Liver (tissue), 9 donors: ENCODE results near the gene CCDC136. TPM values are rescaled to one million over a fixed set of nuclear protein-coding genes. Genes with fewer than 3 reads are reported as not detected.

ENCODE experiments used
- DNase-seq: peaks from one replicate; pipeline ENCODE4 v3.0.0-alpha.2; 2017; ENCODE audit warnings: low spot score
- H3K27ac ChIP-seq, 2 donors: one replicate each; pipeline ENCODE4 v1.7.0; 2013; ENCODE audit warnings: inconsistent platforms in 2 of 2, low read length in 2 of 2, control low read depth in 1 of 2, low read depth in 1 of 2, mild to moderate bottlenecking in 1 of 2
- H3K27me3 ChIP-seq, 4 donors: one replicate each; pipeline versions ENCODE4 v1.6.1 to v1.7.0; 2013; ENCODE audit warnings: low read length in 3 of 4, inconsistent platforms in 1 of 4, mild to moderate bottlenecking in 1 of 4, moderate library complexity in 1 of 4; ENCODE audit not compliant: control insufficient read depth in 4 of 4, insufficient read depth in 4 of 4
- H3K36me3 ChIP-seq, 4 donors: one replicate each; pipeline versions ENCODE4 v1.6.1 to v1.7.0; 2013; ENCODE audit warnings: low read length in 3 of 4, mild to moderate bottlenecking in 3 of 4, low read depth in 1 of 4, moderate library complexity in 1 of 4; ENCODE audit not compliant: control insufficient read depth in 4 of 4, insufficient read depth in 3 of 4
- H3K4me1 ChIP-seq, 4 donors: one replicate each; pipeline versions ENCODE4 v1.6.1 to v1.7.0; 2013; ENCODE audit warnings: low read length in 3 of 4, mild to moderate bottlenecking in 3 of 4, moderate library complexity in 1 of 4; ENCODE audit not compliant: control insufficient read depth in 4 of 4, insufficient read depth in 4 of 4
- H3K4me3 ChIP-seq, 3 donors: one replicate each; pipeline versions ENCODE4 v1.6.1 to v1.7.0; 2013; ENCODE audit warnings: low read length in 3 of 3, control low read depth in 1 of 3, low read depth in 1 of 3, mild to moderate bottlenecking in 1 of 3
- H3K9ac ChIP-seq, 2 donors: one replicate each; pipeline ENCODE4 v1.7.0; 2013; ENCODE audit warnings: low read length in 2 of 2, mild to moderate bottlenecking in 2 of 2, moderate library complexity in 2 of 2, control low read depth in 1 of 2, low read depth in 1 of 2
- H3K9me3 ChIP-seq, 4 donors: one replicate each; pipeline versions ENCODE4 v1.6.1 to v1.7.0; 2013; ENCODE audit warnings: low read length in 3 of 4; ENCODE audit not compliant: control insufficient read depth in 4 of 4
- ATF3 ChIP-seq: IDR thresholded peaks from 2 replicates; pipeline ENCODE4 v1.6.1; 2016; ENCODE audit warnings: antibody characterized with exemption
- GABPA ChIP-seq, 2 donors: IDR thresholded peaks in 1 of 2; conservative IDR thresholded peaks in 1 of 2; 2 replicates each; pipeline ENCODE4 v1.6.1; 2016; ENCODE audit warnings: antibody characterized with exemption in 2 of 2, mild to moderate bottlenecking in 1 of 2, moderate library complexity in 1 of 2
- HNF4A ChIP-seq, 2 donors: conservative IDR thresholded peaks; 2 replicates each; pipeline ENCODE4 v1.6.1; 2016; ENCODE audit warnings: antibody characterized with exemption in 2 of 2, mild to moderate bottlenecking in 2 of 2
- HNF4G ChIP-seq: IDR thresholded peaks from 2 replicates; pipeline ENCODE4 v1.6.1; 2016; ENCODE audit warnings: antibody characterized with exemption
- JUND ChIP-seq, 2 donors: IDR thresholded peaks; 2 replicates each; pipeline ENCODE4 v1.6.1; 2016; ENCODE audit warnings: antibody characterized with exemption in 2 of 2
- MAX ChIP-seq: IDR thresholded peaks from 2 replicates; pipeline ENCODE4 v1.6.1; 2016; ENCODE audit warnings: antibody characterized with exemption
- NR2F2 ChIP-seq: IDR thresholded peaks from 2 replicates; pipeline ENCODE4 v1.6.1; 2016; ENCODE audit warnings: antibody characterized with exemption
- REST ChIP-seq: IDR thresholded peaks from 2 replicates; pipeline ENCODE4 v1.6.1; 2016; ENCODE audit warnings: antibody characterized with exemption, mild to moderate bottlenecking
- RXRA ChIP-seq, 2 donors: IDR thresholded peaks; 2 replicates each; pipeline ENCODE4 v1.6.1; 2017 to 2018; ENCODE audit warnings: antibody characterized with exemption in 2 of 2, mild to moderate bottlenecking in 1 of 2
- SP1 ChIP-seq: IDR thresholded peaks from 2 replicates; pipeline ENCODE4 v1.6.1; 2018; ENCODE audit warnings: antibody characterized with exemption, mild to moderate bottlenecking
- TAF1 ChIP-seq: conservative IDR thresholded peaks from 2 replicates; pipeline ENCODE4 v1.6.1; 2016; ENCODE audit warnings: antibody characterized with exemption, mild to moderate bottlenecking
- YY1 ChIP-seq: IDR thresholded peaks from 2 replicates; pipeline ENCODE4 v1.6.1; 2016; ENCODE audit warnings: antibody characterized with exemption, mild to moderate bottlenecking
- WGBS: extraction: QIAGEN DNeasy Blood & Tissue Kit; methylation state at CpG from one replicate; pipeline ENCODE4 v1.1.7; 2013; 5-methylcytosine and 5-hydroxymethylcytosine counted together
- polyA plus RNA-seq, 2 donors: library from polyadenylated mRNA; stranded (reverse) in 1 of 2; unstranded in 1 of 2; fragments of 200-250 nt in 1 of 2; fragments of >200 nt in 1 of 2; fragmentation: Nextera tagmentation in 1 of 2; extraction: Ambion mirVana in 1 of 2; gene quantifications; one replicate each; pipeline versions ENCODE4 v1.2.1 to v1.2.3, GENCODE V29; 2013 to 2015
- total RNA-seq, 2 donors: library from RNA; depleted of rRNA; stranded (reverse); fragments of >200 nt; gene quantifications; one replicate each; pipeline ENCODE4 v1.2.3, GENCODE V29; 2014
- TF ChIP-seq, protein P1 (sequence below): fragments of 150-350 bp; IDR thresholded peaks from 2 replicates; pipeline ENCODE4 v1.5.1; 2017; ENCODE audit warnings: improper control_type of control experiment, low read depth, low read length; ENCODE audit not compliant: missing input control
- TF ChIP-seq, protein P2 (sequence below): IDR thresholded peaks from 2 replicates; pipeline ENCODE4 v1.6.1; 2016; ENCODE audit warnings: antibody characterized with exemption
- donor health status: healthy.
- donor health status: healthy.
- donor health status: healthy.
- donor health status: healthy.
- donor health status: healthy.

The CCDC136 gene
- total and polyA plus RNA-seq, 4 donors, result 0.09 to 0.59 (median 0.22) TPM

- TF ChIP-seq ATF3, result no peak
- no peak for TF ChIP-seq RXRA (IDR thresholded peaks at IDR 0.05)
- TF ChIP-seq TAF1, result no peak
- TF ChIP-seq NR2F2, result no peak
- TF ChIP-seq SP1, result no peak
- TF ChIP-seq, protein P1, sequence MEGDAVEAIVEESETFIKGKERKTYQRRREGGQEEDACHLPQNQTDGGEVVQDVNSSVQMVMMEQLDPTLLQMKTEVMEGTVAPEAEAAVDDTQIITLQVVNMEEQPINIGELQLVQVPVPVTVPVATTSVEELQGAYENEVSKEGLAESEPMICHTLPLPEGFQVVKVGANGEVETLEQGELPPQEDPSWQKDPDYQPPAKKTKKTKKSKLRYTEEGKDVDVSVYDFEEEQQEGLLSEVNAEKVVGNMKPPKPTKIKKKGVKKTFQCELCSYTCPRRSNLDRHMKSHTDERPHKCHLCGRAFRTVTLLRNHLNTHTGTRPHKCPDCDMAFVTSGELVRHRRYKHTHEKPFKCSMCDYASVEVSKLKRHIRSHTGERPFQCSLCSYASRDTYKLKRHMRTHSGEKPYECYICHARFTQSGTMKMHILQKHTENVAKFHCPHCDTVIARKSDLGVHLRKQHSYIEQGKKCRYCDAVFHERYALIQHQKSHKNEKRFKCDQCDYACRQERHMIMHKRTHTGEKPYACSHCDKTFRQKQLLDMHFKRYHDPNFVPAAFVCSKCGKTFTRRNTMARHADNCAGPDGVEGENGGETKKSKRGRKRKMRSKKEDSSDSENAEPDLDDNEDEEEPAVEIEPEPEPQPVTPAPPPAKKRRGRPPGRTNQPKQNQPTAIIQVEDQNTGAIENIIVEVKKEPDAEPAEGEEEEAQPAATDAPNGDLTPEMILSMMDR, result no peak
- no peak for TF ChIP-seq JUND (IDR thresholded peaks at IDR 0.05)
- no peak for TF ChIP-seq HNF4A (conservative IDR thresholded peaks at IDR 0.05)
- no peak for TF ChIP-seq HNF4G
- Histone ChIP-seq H3K27ac (no peak overlapping the region), H3K9ac (no peak overlapping the region), H3K36me3 (no peaks in the 10 kb centered on the region), H3K4me1 (no peaks in the 10 kb centered on the region), H3K9me3 (no peaks in the 10 kb centered on the region), H3K27me3 (no peaks in the 10 kb centered on the region), H3K4me3 (no peak overlapping the region)
- DNase-seq, result no peak
- 86% methylated on average over 2 of the region's 2 CpGs for WGBS
Observed at GRCh38 chr7:128810473-128810872, 18.7 kb downstream of the CCDC136 start.

GRCh38 chr7:128810997-128811396 is 19.2 kb downstream of the CCDC136 start:
- Histone ChIP-seq H3K4me3 (no peak overlapping the region), H3K27ac (no peak overlapping the region), H3K4me1 (no peaks in the 10 kb centered on the region), H3K9ac (no peak overlapping the region), H3K9me3 (no peaks in the 10 kb centered on the region), H3K36me3 (no peaks in the 10 kb centered on the region), H3K27me3 (no peaks in the 10 kb centered on the region)
- TF ChIP-seq HNF4G, result no peak
- no peak for TF ChIP-seq MAX
- no peak for TF ChIP-seq GABPA (IDR thresholded peaks at IDR 0.05 in 1 of 2, conservative IDR thresholded peaks at IDR 0.05 in 1 of 2)
- no peak for TF ChIP-seq HNF4A (conservative IDR thresholded peaks at IDR 0.05)
- no peak for TF ChIP-seq NR2F2
- TF ChIP-seq YY1, result no peak
- TF ChIP-seq, protein P2, sequence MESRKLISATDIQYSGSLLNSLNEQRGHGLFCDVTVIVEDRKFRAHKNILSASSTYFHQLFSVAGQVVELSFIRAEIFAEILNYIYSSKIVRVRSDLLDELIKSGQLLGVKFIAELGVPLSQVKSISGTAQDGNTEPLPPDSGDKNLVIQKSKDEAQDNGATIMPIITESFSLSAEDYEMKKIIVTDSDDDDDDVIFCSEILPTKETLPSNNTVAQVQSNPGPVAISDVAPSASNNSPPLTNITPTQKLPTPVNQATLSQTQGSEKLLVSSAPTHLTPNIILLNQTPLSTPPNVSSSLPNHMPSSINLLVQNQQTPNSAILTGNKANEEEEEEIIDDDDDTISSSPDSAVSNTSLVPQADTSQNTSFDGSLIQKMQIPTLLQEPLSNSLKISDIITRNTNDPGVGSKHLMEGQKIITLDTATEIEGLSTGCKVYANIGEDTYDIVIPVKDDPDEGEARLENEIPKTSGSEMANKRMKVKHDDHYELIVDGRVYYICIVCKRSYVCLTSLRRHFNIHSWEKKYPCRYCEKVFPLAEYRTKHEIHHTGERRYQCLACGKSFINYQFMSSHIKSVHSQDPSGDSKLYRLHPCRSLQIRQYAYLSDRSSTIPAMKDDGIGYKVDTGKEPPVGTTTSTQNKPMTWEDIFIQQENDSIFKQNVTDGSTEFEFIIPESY, result no peak
- no peak for TF ChIP-seq TAF1
- TF ChIP-seq SP1, result no peak
- TF ChIP-seq REST, result no peak
- 96% methylated on average over 3 of the region's 3 CpGs for WGBS
- DNase-seq, result no peak
